ENCODE results near the gene JTB. TPM values are rescaled to one million over a fixed set of nuclear protein-coding genes. Genes with fewer than 3 reads are reported as not detected.
"Not testable (repeated sequence)": the region's sequence is repeated elsewhere in the genome, so short reads cannot be mapped to it uniquely, and the experiment has no call there.

JTB gene
- total and polyA plus RNA-seq, 9 donors: 70.2 to 105 (median 86.8) TPM

GRCh38 chr1:153996882-153997281, 19.4 kb upstream of the JTB start:
- 100% methylated on average over 1 of the region's 10 CpGs for WGBS (ENCODE audit: insufficient coverage)
- peaks cover 28% of the 10 kb centered on the region for H3K36me3 ChIP-seq (ENCODE audit: control insufficient read depth, insufficient read depth, low read length)
- not testable (repeated sequence) for H3K9me3 ChIP-seq (replicated peaks; ENCODE audit: control insufficient read depth, low read depth, low read length)

GRCh38 chr1:153995640-153996039, 18.2 kb upstream of the JTB start:
- H3K4me1 ChIP-seq (ENCODE audit: control insufficient read depth, insufficient read depth, low read length): peaks cover 6% of the 10 kb centered on the region
- peaks cover 30% of the 10 kb centered on the region for H3K36me3 ChIP-seq (ENCODE audit: control insufficient read depth, insufficient read depth, low read length)
- 98% methylated on average over 9 of the region's 11 CpGs for WGBS (ENCODE audit: insufficient coverage)
- H3K27me3 ChIP-seq (ENCODE audit: control insufficient read depth, insufficient read depth, low read length): no peaks in the 10 kb centered on the region
- H3K27ac ChIP-seq (ENCODE audit: low read length): no peak overlapping the region
- H3K9me3 ChIP-seq (replicated peaks; ENCODE audit: control insufficient read depth, low read depth, low read length): no peaks in the 10 kb centered on the region
- no peak overlapping the region for H3K4me3 ChIP-seq (ENCODE audit: low read length)
- no peak for DNase-seq

More at GRCh38 chr1:153996882-153997281, 19.4 kb upstream of the JTB start:
- H3K4me3 ChIP-seq (ENCODE audit: low read length); DNase-seq; H3K27me3 ChIP-seq (ENCODE audit: control insufficient read depth, insufficient read depth, low read length); H3K27ac ChIP-seq (ENCODE audit: low read length); H3K4me1 ChIP-seq (ENCODE audit: control insufficient read depth, insufficient read depth, low read length): not testable (repeated sequence)

GRCh38 chr1:153995202-153995601, 17.7 kb upstream of the JTB start:
- no CpG with 5 or more reads among the region's 3 CpGs for WGBS (ENCODE audit: insufficient coverage)
- Histone ChIP-seq H3K27me3 (ENCODE audit: control insufficient read depth, insufficient read depth, low read length) (no peaks in the 10 kb centered on the region), H3K36me3 (ENCODE audit: control insufficient read depth, insufficient read depth, low read length) (peaks cover 30% of the 10 kb centered on the region), H3K4me1 (ENCODE audit: control insufficient read depth, insufficient read depth, low read length) (peaks cover 6% of the 10 kb centered on the region), H3K27ac (ENCODE audit: low read length) (no peak overlapping the region), H3K9me3 (replicated peaks; ENCODE audit: control insufficient read depth, low read depth, low read length) (no peaks in the 10 kb centered on the region), H3K4me3 (ENCODE audit: low read length) (no peak overlapping the region)
- DNase-seq: peak; percentile 36

GRCh38 chr1:153991806-153992205, 14.3 kb upstream of the JTB start:
- Histone ChIP-seq H3K36me3 (ENCODE audit: control insufficient read depth, insufficient read depth, low read length) (peaks cover 30% of the 10 kb centered on the region), H3K4me3 (ENCODE audit: low read length) (no peak overlapping the region), H3K27me3 (ENCODE audit: control insufficient read depth, insufficient read depth, low read length) (no peaks in the 10 kb centered on the region), H3K9me3 (replicated peaks; ENCODE audit: control insufficient read depth, low read depth, low read length) (no peaks in the 10 kb centered on the region), H3K27ac (ENCODE audit: low read length) (no peak overlapping the region), H3K4me1 (ENCODE audit: control insufficient read depth, insufficient read depth, low read length) (peaks cover 6% of the 10 kb centered on the region)
- 71% methylated on average over 2 of the region's 2 CpGs for WGBS (ENCODE audit: insufficient coverage)
- DNase-seq: no peak

- H3K4me1 ChIP-seq (ENCODE audit: control insufficient read depth, insufficient read depth, low read length): peaks cover 8% of the 10 kb centered on the region
- H3K4me3 ChIP-seq (ENCODE audit: low read length): peak overlapping the region; percentile 77
- no peak for DNase-seq
- WGBS (ENCODE audit: insufficient coverage): 15% methylated on average over 4 of the region's 9 CpGs
- H3K27ac ChIP-seq (ENCODE audit: low read length): peak overlapping the region; percentile 86
- H3K36me3 ChIP-seq (ENCODE audit: control insufficient read depth, insufficient read depth, low read length): peaks cover 30% of the 10 kb centered on the region
- H3K27me3 ChIP-seq (ENCODE audit: control insufficient read depth, insufficient read depth, low read length): no peaks in the 10 kb centered on the region
- no peaks in the 10 kb centered on the region for H3K9me3 ChIP-seq (replicated peaks; ENCODE audit: control insufficient read depth, low read depth, low read length)
These were observed 13.7 kb upstream of the JTB start for GRCh38 chr1:153991151-153991630.

- H3K4me3 ChIP-seq (ENCODE audit: low read length): peak within 1 kb of the TSS; percentile 77
- peaks cover 30% of the 10 kb centered on the region for H3K36me3 ChIP-seq (ENCODE audit: control insufficient read depth, insufficient read depth, low read length)
- WGBS (ENCODE audit: insufficient coverage): under 1% methylated on average over 21 of the region's 36 CpGs
- H3K4me1 ChIP-seq (ENCODE audit: control insufficient read depth, insufficient read depth, low read length): peaks cover 10% of the 10 kb centered on the region
- DNase-seq: peak; percentile 100
- no peaks in the 10 kb centered on the region for H3K9me3 ChIP-seq (replicated peaks; ENCODE audit: control insufficient read depth, low read depth, low read length)
- peak within 1 kb of the TSS; percentile 86 for H3K27ac ChIP-seq (ENCODE audit: low read length)
- no peaks in the 10 kb centered on the region for H3K27me3 ChIP-seq (ENCODE audit: control insufficient read depth, insufficient read depth, low read length)
These were observed 13.1 kb upstream of the JTB start, which contains the start of gene RPS27 for GRCh38 chr1:153990468-153991150. RPS27 (plus strand) TSS chr1:153990762; CDS start chr1:153990797, 35 bp downstream.

- Histone ChIP-seq H3K4me3 (ENCODE audit: low read length) (no peak overlapping the region), H3K4me1 (ENCODE audit: control insufficient read depth, insufficient read depth, low read length) (peaks cover 19% of the 10 kb centered on the region), H3K9me3 (replicated peaks; ENCODE audit: control insufficient read depth, low read depth, low read length) (no peaks in the 10 kb centered on the region), H3K27me3 (ENCODE audit: control insufficient read depth, insufficient read depth, low read length) (no peaks in the 10 kb centered on the region), H3K27ac (ENCODE audit: low read length) (no peak overlapping the region), H3K36me3 (ENCODE audit: control insufficient read depth, insufficient read depth, low read length) (peaks cover 18% of the 10 kb centered on the region)
- 95% methylated on average over 3 of the region's 8 CpGs for WGBS (ENCODE audit: insufficient coverage)
- no peak for DNase-seq
These were observed 10.1 kb upstream of the JTB start for GRCh38 chr1:153987621-153988020.

- peak within 1 kb of the TSS; percentile 99 for H3K27ac ChIP-seq (ENCODE audit: low read length)
- 0% methylated on average over 15 of the region's 32 CpGs for WGBS (ENCODE audit: insufficient coverage)
- no peaks in the 10 kb centered on the region for H3K27me3 ChIP-seq (ENCODE audit: control insufficient read depth, insufficient read depth, low read length)
- peak within 1 kb of the TSS; percentile 72 for H3K4me3 ChIP-seq (ENCODE audit: low read length)
- peak; percentile 93 for DNase-seq
- peaks cover 14% of the 10 kb centered on the region for H3K4me1 ChIP-seq (ENCODE audit: control insufficient read depth, insufficient read depth, low read length)
- peaks cover 19% of the 10 kb centered on the region for H3K36me3 ChIP-seq (ENCODE audit: control insufficient read depth, insufficient read depth, low read length)
- no peaks in the 10 kb centered on the region for H3K9me3 ChIP-seq (replicated peaks; ENCODE audit: control insufficient read depth, low read depth, low read length)
These were observed 8.7 kb upstream of the JTB start, which contains the start of gene RAB13 for GRCh38 chr1:153985941-153986761. RAB13 (minus strand) TSS chr1:153986339; CDS start chr1:153986236, 103 bp downstream.

GRCh38 chr1:153985341-153985912, 8.0 kb upstream of the JTB start:
- H3K4me1 ChIP-seq (ENCODE audit: control insufficient read depth, insufficient read depth, low read length): peaks cover 14% of the 10 kb centered on the region
- H3K4me3 ChIP-seq (ENCODE audit: low read length): peak overlapping the region; percentile 72
- peak overlapping the region; percentile 99 for H3K27ac ChIP-seq (ENCODE audit: low read length)
- peak; percentile 64 for DNase-seq
- no peaks in the 10 kb centered on the region for H3K27me3 ChIP-seq (ENCODE audit: control insufficient read depth, insufficient read depth, low read length)
- 9% methylated on average over 6 of the region's 7 CpGs for WGBS (ENCODE audit: insufficient coverage)
- no peaks in the 10 kb centered on the region for H3K9me3 ChIP-seq (replicated peaks; ENCODE audit: control insufficient read depth, low read depth, low read length)
- H3K36me3 ChIP-seq (ENCODE audit: control insufficient read depth, insufficient read depth, low read length): peaks cover 20% of the 10 kb centered on the region
